ENCODE data around the gene NPM1. TPM values are rescaled to one million over a fixed set of nuclear protein-coding genes. Genes with fewer than 3 reads are reported as not detected.
"Not testable (repeated sequence)": the region's sequence is repeated elsewhere in the genome, so short reads cannot be mapped to it uniquely, and the experiment has no call there.

The NPM1 gene
- total RNA-seq, 1 experiment from 2014 or later = 3,530 TPM

GRCh38 chr5:171413993-171414392 is 26.3 kb downstream of the NPM1 start:
- H3K4me1 Mint-ChIP-seq; DNase-seq (ENCODE audit: low spot score); H3K27me3 Mint-ChIP-seq (ENCODE audit: low read depth); H3K9me3 Mint-ChIP-seq; H3K27ac Mint-ChIP-seq; ATAC-seq; H3K4me3 Mint-ChIP-seq: not testable (repeated sequence)
- ChIA-PET POLR2A (interaction anchor here (1.0 to 1.3 kb wide), 2 partner anchors 8 to 25 kb away, joined by 3 to 4 read pairs; no protein-coding TSS in a partner anchor), CTCF (interaction anchor here (2.1 kb wide), 1 partner anchor 70 kb away, joined by 6 read pairs; no protein-coding TSS in a partner anchor)
- H3K36me3 Mint-ChIP-seq = peaks cover 40% of the 10 kb centered on the region

GRCh38 chr5:171415115-171415730 is 27.6 kb downstream of the NPM1 start:
- CTCF ChIA-PET = interaction anchor here (0.7 to 1.6 kb wide), 5 partner anchors 28 to 497 kb away, joined by 3 to 5 read pairs (median 4); no protein-coding TSS in a partner anchor
- H3K36me3 Mint-ChIP-seq = peaks cover 28% of the 10 kb centered on the region
- peaks cover 9% of the 10 kb centered on the region for H3K27me3 Mint-ChIP-seq (ENCODE audit: low read depth)
- DNase-seq (ENCODE audit: low spot score) (no peak), ATAC-seq (no peak)
- H3K9me3 Mint-ChIP-seq = no peaks in the 10 kb centered on the region
- TF ChIP-seq SOX15 (CRISPR knock-in tag; IDR thresholded peaks at IDR 0.05) (no peak), NFATC4 (CRISPR knock-in tag; IDR thresholded peaks at IDR 0.05) (0 out of 2 replicates have a peak, but pooled peaks have one; percentile 8)
- H3K27ac Mint-ChIP-seq = no peak overlapping the region
- H3K4me1 Mint-ChIP-seq = peaks cover 6% of the 10 kb centered on the region
- H3K4me3 Mint-ChIP-seq = no peak overlapping the region
- POLR2A ChIA-PET = interaction anchor here (0.7 to 1.3 kb wide), 3 partner anchors 10 to 188 kb away, joined by 3 to 4 read pairs (median 3); no protein-coding TSS in a partner anchor

GRCh38 chr5:171416160-171417049 is 28.8 kb downstream of the NPM1 start:
- 0 out of 2 replicates have a peak overlapping the region, but pooled peaks have one; percentile 7 for H3K27ac Mint-ChIP-seq
- no peak overlapping the region for H3K4me3 Mint-ChIP-seq
- TF ChIP-seq ZNF512 (CRISPR knock-in tag; IDR thresholded peaks at IDR 0.05; ENCODE audit: borderline replicate concordance) = no peak
- TF ChIP-seq ERG (CRISPR knock-in tag; IDR thresholded peaks at IDR 0.05) = no peak
- no peak for TF ChIP-seq CBFB (CRISPR knock-in tag; IDR thresholded peaks at IDR 0.05; ENCODE audit: low read depth)
- no peak for TF ChIP-seq GTF2I (CRISPR knock-in tag; conservative IDR thresholded peaks at IDR 0.05)
- no peak for TF ChIP-seq NFE2L1 (CRISPR knock-in tag; IDR thresholded peaks at IDR 0.05)
- TF ChIP-seq E2F5 (CRISPR knock-in tag; IDR thresholded peaks at IDR 0.05) = no peak
- TF ChIP-seq ELF4 (CRISPR knock-in tag; IDR thresholded peaks at IDR 0.05; ENCODE audit: low read depth) = no peak
- TF ChIP-seq SMAD3 (CRISPR knock-in tag; IDR thresholded peaks at IDR 0.05; ENCODE audit: borderline replicate concordance) = no peak
- TF ChIP-seq MAX (CRISPR knock-in tag; IDR thresholded peaks at IDR 0.05) = no peak
- TF ChIP-seq RELA (CRISPR knock-in tag; IDR thresholded peaks at IDR 0.05; ENCODE audit: borderline replicate concordance) = no peak
- TF ChIP-seq ZNF425 (CRISPR knock-in tag; conservative IDR thresholded peaks at IDR 0.05) = no peak
- no peak for TF ChIP-seq ZNF263 (CRISPR knock-in tag; IDR thresholded peaks at IDR 0.05; ENCODE audit: low read depth)
- TF ChIP-seq TP53 (CRISPR knock-in tag; IDR thresholded peaks at IDR 0.05) = no peak
- TF ChIP-seq NFATC4 (CRISPR knock-in tag; IDR thresholded peaks at IDR 0.05) = peak; percentile 68; the same call in 1 of the 2 replicates
- TF ChIP-seq ATF2 (CRISPR knock-in tag; IDR thresholded peaks at IDR 0.05; ENCODE audit: borderline replicate concordance, low read depth) = no peak
- TF ChIP-seq ZNF671 (CRISPR knock-in tag; IDR thresholded peaks at IDR 0.05) = 0 out of 2 replicates have a peak, but pooled peaks have one; percentile 7
- ATAC-seq (no peak), DNase-seq (ENCODE audit: low spot score) (no peak)
- H3K27me3 Mint-ChIP-seq (ENCODE audit: low read depth) = peaks cover 21% of the 10 kb centered on the region
- ChIA-PET POLR2A (no interaction called here), CTCF (interaction anchor here (0.5 to 1.6 kb wide), 3 partner anchors 30 to 180 kb away, joined by 3 to 5 read pairs (median 4); no protein-coding TSS in a partner anchor)
- peaks cover 17% of the 10 kb centered on the region for H3K36me3 Mint-ChIP-seq
- peaks cover 12% of the 10 kb centered on the region for H3K4me1 Mint-ChIP-seq
- H3K9me3 Mint-ChIP-seq = no peaks in the 10 kb centered on the region
